22Rv1 (cell line): ENCODE results near the gene MRPS10.

ENCODE experiments used
- H3K27ac ChIP-seq: fragments of 450-650 bp; 2 replicates; pipeline ENCODE4 v1.5.1; 2017
- ZFX ChIP-seq: fragments of 450-650 bp; IDR thresholded peaks from 2 replicates; pipeline ENCODE4 v1.6.1; 2017; ENCODE audit warnings: antibody characterized with exemption, borderline replicate concordance
- TF ChIP-seq, protein P1 (sequence below): fragments of 450-650 bp; IDR thresholded peaks from 2 replicates; pipeline ENCODE4 v1.5.1; 2017; ENCODE audit warnings: mild to moderate bottlenecking

The MRPS10 gene

DNA sequence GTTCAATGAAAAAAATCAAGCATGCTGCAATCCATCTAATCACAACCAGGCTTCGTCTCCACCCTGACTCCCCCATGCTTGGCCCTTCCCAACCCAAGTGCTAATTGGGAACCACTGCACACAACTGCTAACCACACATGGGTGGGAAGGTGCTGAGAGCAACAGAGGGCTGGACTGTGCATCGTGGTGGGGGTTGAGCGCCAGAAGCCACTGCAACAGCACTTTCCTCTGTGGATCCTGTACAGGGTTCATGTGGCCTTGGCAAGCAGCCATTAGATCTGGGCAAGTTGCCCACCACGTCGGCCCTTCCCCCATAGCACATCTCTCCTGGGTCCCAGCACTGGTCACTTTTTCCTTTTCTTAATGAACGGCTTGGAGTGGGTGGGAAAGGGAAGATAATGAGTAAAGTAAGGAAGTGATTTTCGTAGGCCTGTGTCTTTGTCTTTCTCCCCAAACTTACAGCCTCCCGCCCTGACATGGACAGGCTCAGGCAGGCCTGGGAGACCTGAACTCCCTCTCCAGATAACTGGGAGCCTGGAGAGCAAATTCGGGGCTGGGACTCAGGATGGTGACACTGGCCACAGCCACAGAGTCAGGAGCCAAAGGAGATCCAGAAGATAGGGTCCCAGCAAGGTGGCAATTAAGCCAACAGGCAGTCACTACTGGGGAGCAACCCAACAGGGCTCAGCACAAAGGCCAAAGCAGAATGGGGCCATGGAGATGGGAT, 34.4 kb upstream of the MRPS10 start:
- no peak overlapping the region for H3K27ac ChIP-seq
- no peak for TF ChIP-seq ZFX
- TF ChIP-seq, protein P1, sequence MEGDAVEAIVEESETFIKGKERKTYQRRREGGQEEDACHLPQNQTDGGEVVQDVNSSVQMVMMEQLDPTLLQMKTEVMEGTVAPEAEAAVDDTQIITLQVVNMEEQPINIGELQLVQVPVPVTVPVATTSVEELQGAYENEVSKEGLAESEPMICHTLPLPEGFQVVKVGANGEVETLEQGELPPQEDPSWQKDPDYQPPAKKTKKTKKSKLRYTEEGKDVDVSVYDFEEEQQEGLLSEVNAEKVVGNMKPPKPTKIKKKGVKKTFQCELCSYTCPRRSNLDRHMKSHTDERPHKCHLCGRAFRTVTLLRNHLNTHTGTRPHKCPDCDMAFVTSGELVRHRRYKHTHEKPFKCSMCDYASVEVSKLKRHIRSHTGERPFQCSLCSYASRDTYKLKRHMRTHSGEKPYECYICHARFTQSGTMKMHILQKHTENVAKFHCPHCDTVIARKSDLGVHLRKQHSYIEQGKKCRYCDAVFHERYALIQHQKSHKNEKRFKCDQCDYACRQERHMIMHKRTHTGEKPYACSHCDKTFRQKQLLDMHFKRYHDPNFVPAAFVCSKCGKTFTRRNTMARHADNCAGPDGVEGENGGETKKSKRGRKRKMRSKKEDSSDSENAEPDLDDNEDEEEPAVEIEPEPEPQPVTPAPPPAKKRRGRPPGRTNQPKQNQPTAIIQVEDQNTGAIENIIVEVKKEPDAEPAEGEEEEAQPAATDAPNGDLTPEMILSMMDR: no peak

DNA sequence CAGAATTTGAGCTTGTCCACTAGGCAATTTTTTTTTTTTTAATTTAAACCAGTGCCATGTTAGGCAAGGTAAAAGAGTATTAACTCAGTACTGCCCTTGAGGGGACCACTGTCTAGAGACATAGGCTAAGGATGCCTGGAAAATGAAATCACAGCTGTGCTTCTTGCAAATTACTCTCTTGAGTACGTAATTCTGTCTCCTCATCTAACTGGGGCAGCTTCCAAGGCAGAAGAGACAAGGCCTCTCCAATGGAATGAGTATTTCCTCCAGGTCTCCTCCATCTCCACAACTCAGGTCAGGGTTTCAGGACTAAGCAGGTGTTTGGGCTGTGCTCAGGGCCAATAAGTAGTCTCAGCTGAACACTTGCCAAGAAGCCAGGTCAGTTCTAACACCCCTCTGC, 33.8 kb upstream of the MRPS10 start:
- no peak overlapping the region for H3K27ac ChIP-seq
- TF ChIP-seq, protein P1: no peak
- no peak for TF ChIP-seq ZFX

DNA sequence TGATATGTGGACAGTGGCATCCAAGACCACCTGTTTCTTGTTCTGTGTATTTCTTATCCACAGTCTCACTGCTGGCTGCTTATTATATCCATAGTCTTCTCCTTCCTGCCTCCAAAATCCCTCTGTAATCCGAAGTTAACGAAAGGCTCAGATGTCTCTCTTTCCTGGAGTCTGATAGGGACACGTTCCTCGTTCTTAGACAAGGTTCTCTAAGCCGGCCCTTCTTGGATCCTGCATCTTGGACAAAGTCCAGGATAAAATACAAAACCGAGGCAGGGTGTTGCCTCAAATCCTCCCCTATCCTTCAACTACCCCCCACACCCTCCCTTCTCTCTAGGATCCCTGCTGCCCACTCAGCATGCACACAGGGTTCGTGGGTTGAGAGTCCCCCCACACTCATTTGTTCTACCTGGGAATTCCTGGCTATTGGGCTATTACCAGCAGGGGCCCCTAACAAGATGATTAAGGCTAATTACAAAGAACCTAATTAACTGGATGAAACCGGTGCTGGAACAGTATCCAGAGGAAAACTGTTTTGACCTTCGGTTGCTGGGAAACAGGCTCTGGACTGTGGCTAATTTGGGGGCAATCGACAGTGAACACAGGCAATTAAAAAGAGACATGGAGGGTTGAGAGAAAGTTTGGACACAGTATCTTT, 32.7 kb upstream of the MRPS10 start:
- no peak overlapping the region for H3K27ac ChIP-seq
- TF ChIP-seq ZFX: no peak
- TF ChIP-seq, protein P1: no peak

DNA sequence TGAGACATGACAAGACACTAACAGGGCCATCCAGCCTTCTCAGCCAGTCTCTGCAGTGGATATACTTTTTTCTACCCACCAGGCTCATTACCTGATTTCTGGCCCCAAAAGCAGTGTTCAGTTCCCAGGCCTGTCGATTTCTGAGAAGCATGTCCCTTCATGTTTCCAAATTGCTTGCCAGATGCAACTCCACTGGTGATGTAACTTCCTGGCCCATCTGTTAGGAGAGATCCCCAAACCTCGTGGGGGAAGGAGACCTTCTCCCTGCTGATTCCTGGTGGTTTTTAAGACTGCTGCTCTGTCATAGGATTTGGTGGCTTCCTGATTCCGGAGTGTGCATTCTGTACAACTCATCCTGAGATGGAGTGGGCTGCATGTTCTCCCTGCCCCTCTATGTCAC, 31.6 kb upstream of the MRPS10 start:
- no peak for TF ChIP-seq ZFX
- TF ChIP-seq, protein P1: no peak
- no peak overlapping the region for H3K27ac ChIP-seq

DNA sequence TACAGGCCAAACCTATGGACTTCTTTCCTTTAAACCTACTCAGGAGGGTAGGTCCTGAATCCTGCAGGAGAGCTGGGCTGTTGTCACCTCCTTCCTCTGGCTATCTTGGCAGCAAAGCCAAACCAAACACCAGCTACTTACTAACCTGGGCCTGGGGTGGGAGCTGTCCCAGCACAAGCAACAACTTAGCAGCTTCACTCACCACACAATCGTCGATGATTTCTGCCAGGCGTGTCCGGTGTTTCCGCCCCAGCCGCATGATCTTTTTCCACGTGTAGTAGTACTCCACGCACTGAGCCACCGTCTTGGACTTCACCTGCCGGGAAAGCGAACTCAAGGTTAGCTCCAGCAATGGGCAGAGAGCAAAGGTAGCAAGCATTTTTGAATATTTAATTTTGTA, 25.4 kb upstream of the MRPS10 start:
- TF ChIP-seq, protein P1: no peak
- no peak for TF ChIP-seq ZFX
- H3K27ac ChIP-seq: no peak overlapping the region

DNA sequence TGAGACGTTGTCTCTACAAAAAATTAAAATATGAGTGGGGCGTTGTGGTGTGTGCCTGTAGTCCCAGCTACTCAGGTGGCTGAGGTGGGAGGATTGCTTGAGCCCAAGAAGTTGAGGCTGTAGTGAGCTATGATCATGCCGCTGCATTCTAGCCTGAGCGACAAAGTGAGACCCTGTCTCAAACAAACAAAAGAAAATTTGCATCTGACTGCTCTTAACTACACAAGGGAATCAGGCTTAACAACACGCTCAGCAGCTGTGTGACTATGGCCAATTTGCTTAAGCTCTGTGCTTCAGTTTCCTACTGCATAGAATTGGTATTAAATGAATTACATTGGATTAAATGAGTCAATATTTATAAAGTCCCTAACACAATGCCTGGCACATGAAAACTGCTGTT, 24.3 kb upstream of the MRPS10 start:
- TF ChIP-seq ZFX: no peak
- TF ChIP-seq, protein P1: no peak
- H3K27ac ChIP-seq: no peak overlapping the region

DNA sequence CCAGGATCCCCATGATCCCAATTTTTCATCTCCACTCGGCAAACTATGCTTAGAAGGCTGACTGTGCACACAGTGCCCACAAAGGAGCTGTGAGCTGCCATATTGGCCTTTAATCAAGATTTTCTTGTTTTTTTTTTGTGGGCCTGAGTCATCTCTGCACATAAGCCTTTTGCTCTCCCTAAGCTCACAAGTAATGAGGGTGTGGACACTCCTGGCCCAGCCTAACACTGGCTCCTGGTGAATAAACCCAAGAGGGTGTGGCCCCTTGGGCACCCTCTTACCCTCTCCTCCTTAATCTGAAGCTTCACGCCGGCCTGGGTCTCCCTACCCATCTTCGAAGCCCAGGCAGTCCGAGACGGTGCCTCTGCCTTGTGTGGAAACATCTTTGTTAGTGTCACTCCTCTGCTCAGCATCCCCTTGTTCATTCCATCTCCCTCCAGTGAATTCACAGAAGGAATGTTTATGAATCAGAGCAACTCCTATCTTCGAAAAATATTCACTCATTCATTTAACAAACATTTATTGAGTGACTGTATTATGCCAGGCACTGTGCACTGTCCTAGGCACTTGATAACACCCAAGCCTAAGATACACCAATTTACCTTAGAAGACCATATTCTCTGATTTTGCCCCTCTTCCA, 22.2 kb upstream of the MRPS10 start:
- H3K27ac ChIP-seq: no peak overlapping the region
- no peak for TF ChIP-seq ZFX
- TF ChIP-seq, protein P1: no peak
